Stimulated activated CD4-positive, alpha-beta T cell treated with anti-CD3 and anti-CD28 coated beads, Interleukin-12 subunit alpha, Interleukin-12 subunit beta, amount 100 ng/mL, for 48 hours (primary cell): ENCODE measurements around the gene SERTAD2.

ENCODE experiments used
- DNase-seq, 3 donors: peaks; one replicate each; pipeline ENCODE4 v3.0.0-alpha.2; 2020; ENCODE audit warnings: low read depth in 2 of 3, low spot score in 1 of 3

The SERTAD2 gene

DNA sequence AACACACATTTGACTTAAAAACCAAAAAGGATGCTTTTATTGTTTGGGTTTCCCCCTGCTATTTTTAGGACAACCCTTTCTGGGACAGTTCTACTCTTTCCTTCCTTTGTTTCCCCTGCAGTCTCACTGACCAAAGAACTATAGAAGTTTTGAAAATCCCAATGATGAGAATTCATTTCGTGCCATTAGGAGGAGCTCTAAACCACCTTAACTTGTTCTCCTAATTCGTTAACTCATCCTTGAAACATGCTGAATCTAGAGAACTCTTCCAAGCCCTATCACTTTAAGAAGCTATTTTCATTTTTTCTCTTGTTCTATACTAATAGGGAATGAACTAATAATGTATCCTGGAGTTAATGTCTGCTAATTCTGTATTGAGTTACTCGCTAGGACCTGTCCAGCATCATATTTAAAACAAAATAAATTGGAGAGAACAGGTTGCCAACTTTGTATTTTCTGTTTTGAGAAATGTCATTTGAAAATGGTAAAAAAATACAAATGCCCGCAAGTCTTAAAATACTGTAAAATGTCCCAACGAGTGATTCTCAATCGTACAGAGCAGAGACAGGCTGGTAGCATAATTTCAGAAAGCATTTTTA is 66.7 kb downstream of the SERTAD2 start:
- no peak for DNase-seq

GRCh38 chr2:64586054-64586453 is 67.7 kb downstream of the SERTAD2 start:
- no peak for DNase-seq

GRCh38 chr2:64582774-64583340 is 70.9 kb downstream of the SERTAD2 start:
- no peak for DNase-seq

GRCh38 chr2:64581777-64582539 is 71.8 kb downstream of the SERTAD2 start:
- no peak for DNase-seq
